ENCODE measurements around the gene SGMS1. TPM values are rescaled to one million over a fixed set of nuclear protein-coding genes. Genes with fewer than 3 reads are reported as not detected.
A peak's percentile ranks its signal among the peaks of the same experiment; 100 is the strongest.
"Not testable (repeated sequence)": the region's sequence is repeated elsewhere in the genome, so short reads cannot be mapped to it uniquely, and the experiment has no call there.

Gene SGMS1
- total RNA-seq, 1 donor from 2014 or later: 25.6 TPM

DNA sequence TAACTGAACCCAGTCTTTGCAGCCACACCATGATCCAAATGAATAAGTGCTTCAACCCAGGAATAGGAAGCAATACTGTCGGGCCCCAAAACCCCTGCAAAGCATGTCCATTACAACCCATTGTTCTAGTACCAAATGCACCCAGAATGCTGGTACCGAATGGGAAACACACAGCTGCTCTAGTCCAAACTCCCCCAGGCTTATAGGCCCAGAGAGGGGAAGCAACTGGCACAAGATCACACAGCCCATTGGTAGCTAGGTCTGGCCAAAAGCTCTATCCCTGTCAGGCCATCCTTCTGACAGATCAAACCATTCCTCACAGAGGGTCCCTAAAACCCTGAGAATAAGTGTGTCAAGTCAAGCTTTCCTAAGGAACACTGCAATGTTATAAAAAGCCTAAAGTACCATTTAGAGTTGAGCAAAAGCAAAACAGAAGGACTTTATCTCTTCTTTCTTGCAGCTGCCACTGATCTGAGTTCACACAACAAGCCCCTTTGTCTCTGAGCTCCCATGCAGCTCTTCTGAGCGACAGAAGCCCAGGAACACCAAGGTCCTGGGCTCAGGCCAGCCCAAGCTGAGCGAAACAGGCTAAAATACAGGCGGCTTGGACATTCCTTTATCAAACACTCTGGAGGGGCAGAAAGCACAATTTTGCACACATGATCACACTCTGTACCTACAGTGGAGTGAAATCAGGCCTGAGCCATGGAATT lies 116.7 kb downstream of the SGMS1 start:
- Histone ChIP-seq H3K27me3 (ENCODE audit: insufficient read depth, low read length) (no peaks in the 10 kb centered on the region), H3K4me3 (ENCODE audit: insufficient read depth, low read depth, low read length) (no peak overlapping the region), H3K36me3 (ENCODE audit: insufficient read depth, low read length) (no peaks in the 10 kb centered on the region), H3K9ac (ENCODE audit: low read length) (no peak overlapping the region), H3K9me3 (ENCODE audit: insufficient read depth, low read depth, low read length) (no peaks in the 10 kb centered on the region), H4K20me1 (ENCODE audit: insufficient read depth, low read length) (peaks cover 23% of the 10 kb centered on the region), H3K4me1 (ENCODE audit: insufficient read depth, low read length) (no peaks in the 10 kb centered on the region), H2AFZ (ENCODE audit: low read depth, low read length) (no peak overlapping the region), H3K27ac (ENCODE audit: low read depth, low read length) (no peak overlapping the region), H3K4me2 (ENCODE audit: low read length) (no peak overlapping the region), H3K79me2 (ENCODE audit: insufficient read depth, low read length) (no peaks in the 10 kb centered on the region)
- TF ChIP-seq, protein P1, sequence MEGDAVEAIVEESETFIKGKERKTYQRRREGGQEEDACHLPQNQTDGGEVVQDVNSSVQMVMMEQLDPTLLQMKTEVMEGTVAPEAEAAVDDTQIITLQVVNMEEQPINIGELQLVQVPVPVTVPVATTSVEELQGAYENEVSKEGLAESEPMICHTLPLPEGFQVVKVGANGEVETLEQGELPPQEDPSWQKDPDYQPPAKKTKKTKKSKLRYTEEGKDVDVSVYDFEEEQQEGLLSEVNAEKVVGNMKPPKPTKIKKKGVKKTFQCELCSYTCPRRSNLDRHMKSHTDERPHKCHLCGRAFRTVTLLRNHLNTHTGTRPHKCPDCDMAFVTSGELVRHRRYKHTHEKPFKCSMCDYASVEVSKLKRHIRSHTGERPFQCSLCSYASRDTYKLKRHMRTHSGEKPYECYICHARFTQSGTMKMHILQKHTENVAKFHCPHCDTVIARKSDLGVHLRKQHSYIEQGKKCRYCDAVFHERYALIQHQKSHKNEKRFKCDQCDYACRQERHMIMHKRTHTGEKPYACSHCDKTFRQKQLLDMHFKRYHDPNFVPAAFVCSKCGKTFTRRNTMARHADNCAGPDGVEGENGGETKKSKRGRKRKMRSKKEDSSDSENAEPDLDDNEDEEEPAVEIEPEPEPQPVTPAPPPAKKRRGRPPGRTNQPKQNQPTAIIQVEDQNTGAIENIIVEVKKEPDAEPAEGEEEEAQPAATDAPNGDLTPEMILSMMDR (IDR thresholded peaks at IDR 0.05; ENCODE audit: insufficient read depth, low read depth, low read length): no peak
- no peak for TF ChIP-seq EZH2 (IDR thresholded peaks at IDR 0.05; ENCODE audit: insufficient read depth, low read length)
- H3K27ac Mint-ChIP-seq (ENCODE audit: unreplicated experiment): no peak overlapping the region
- no peaks in the 10 kb centered on the region for H3K9me3 Mint-ChIP-seq (ENCODE audit: unreplicated experiment)
- no peaks in the 10 kb centered on the region for H3K27me3 Mint-ChIP-seq (ENCODE audit: low read depth, unreplicated experiment)
- H3K36me3 Mint-ChIP-seq (ENCODE audit: low read depth, unreplicated experiment): no peaks in the 10 kb centered on the region
- FAIRE-seq (no peak), DNase-seq (ENCODE audit: low read depth) (no peak)
- H3K4me1 Mint-ChIP-seq (ENCODE audit: low read depth, unreplicated experiment): peaks cover 15% of the 10 kb centered on the region
- no peak overlapping the region for H3K4me3 Mint-ChIP-seq (ENCODE audit: unreplicated experiment)

DNA sequence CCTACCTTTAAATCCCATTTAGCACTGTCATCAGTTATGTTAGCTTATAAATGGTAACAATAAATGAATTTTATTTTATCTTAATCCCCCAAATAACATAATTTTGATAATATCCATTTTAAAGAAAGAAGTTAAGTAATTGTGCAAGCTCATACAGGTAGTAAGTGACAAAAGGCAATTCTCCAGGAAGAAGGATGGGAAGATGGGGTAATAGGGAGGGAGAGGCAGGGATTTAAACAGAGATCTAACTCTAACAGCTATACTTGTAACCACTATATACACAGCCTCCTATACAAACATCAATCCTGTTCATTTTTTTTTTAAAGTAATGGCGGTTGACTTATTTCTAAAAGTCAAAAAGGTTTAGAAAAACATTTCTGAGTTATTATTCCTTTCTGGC lies 119.4 kb downstream of the SGMS1 start:
- FAIRE-seq (no peak), DNase-seq (ENCODE audit: low read depth) (no peak)
- Histone ChIP-seq H3K9ac (ENCODE audit: low read length) (no peak overlapping the region), H3K9me3 (ENCODE audit: insufficient read depth, low read depth, low read length) (no peaks in the 10 kb centered on the region), H3K36me3 (ENCODE audit: insufficient read depth, low read length) (no peaks in the 10 kb centered on the region), H3K27me3 (ENCODE audit: insufficient read depth, low read length) (no peaks in the 10 kb centered on the region), H2AFZ (ENCODE audit: low read depth, low read length) (no peak overlapping the region), H4K20me1 (ENCODE audit: insufficient read depth, low read length) (peaks cover 13% of the 10 kb centered on the region), H3K79me2 (ENCODE audit: insufficient read depth, low read length) (no peaks in the 10 kb centered on the region), H3K4me2 (ENCODE audit: low read length) (no peak overlapping the region), H3K27ac (ENCODE audit: low read depth, low read length) (no peak overlapping the region), H3K4me1 (ENCODE audit: insufficient read depth, low read length) (no peaks in the 10 kb centered on the region), H3K4me3 (ENCODE audit: insufficient read depth, low read depth, low read length) (no peak overlapping the region)
- Mint-ChIP-seq H3K27ac (ENCODE audit: unreplicated experiment) (no peak overlapping the region), H3K4me1 (ENCODE audit: low read depth, unreplicated experiment) (peaks cover 10% of the 10 kb centered on the region), H3K27me3 (ENCODE audit: low read depth, unreplicated experiment) (no peaks in the 10 kb centered on the region), H3K36me3 (ENCODE audit: low read depth, unreplicated experiment) (no peaks in the 10 kb centered on the region), H3K9me3 (ENCODE audit: unreplicated experiment) (no peaks in the 10 kb centered on the region), H3K4me3 (ENCODE audit: unreplicated experiment) (no peak overlapping the region)
- no peak for TF ChIP-seq EZH2 (IDR thresholded peaks at IDR 0.05; ENCODE audit: insufficient read depth, low read length)
- TF ChIP-seq, protein P1 (IDR thresholded peaks at IDR 0.05; ENCODE audit: insufficient read depth, low read depth, low read length): no peak

- TF ChIP-seq, protein P1 (IDR thresholded peaks at IDR 0.05; ENCODE audit: insufficient read depth, low read depth, low read length): no peak
- no peak for TF ChIP-seq EZH2 (IDR thresholded peaks at IDR 0.05; ENCODE audit: insufficient read depth, low read length)
- Histone ChIP-seq H3K4me1 (ENCODE audit: insufficient read depth, low read length) (no peaks in the 10 kb centered on the region), H3K9ac (ENCODE audit: low read length) (no peak overlapping the region), H3K4me2 (ENCODE audit: low read length) (no peak overlapping the region), H3K27me3 (ENCODE audit: insufficient read depth, low read length) (no peaks in the 10 kb centered on the region), H3K79me2 (ENCODE audit: insufficient read depth, low read length) (no peaks in the 10 kb centered on the region), H3K36me3 (ENCODE audit: insufficient read depth, low read length) (no peaks in the 10 kb centered on the region), H3K27ac (ENCODE audit: low read depth, low read length) (no peak overlapping the region), H3K9me3 (ENCODE audit: insufficient read depth, low read depth, low read length) (no peaks in the 10 kb centered on the region), H4K20me1 (ENCODE audit: insufficient read depth, low read length) (peaks cover 13% of the 10 kb centered on the region), H3K4me3 (ENCODE audit: insufficient read depth, low read depth, low read length) (no peak overlapping the region), H2AFZ (ENCODE audit: low read depth, low read length) (no peak overlapping the region)
- Mint-ChIP-seq H3K9me3 (ENCODE audit: unreplicated experiment) (no peaks in the 10 kb centered on the region), H3K4me1 (ENCODE audit: low read depth, unreplicated experiment) (peaks cover 8% of the 10 kb centered on the region), H3K36me3 (ENCODE audit: low read depth, unreplicated experiment) (no peaks in the 10 kb centered on the region), H3K4me3 (ENCODE audit: unreplicated experiment) (no peak overlapping the region), H3K27me3 (ENCODE audit: low read depth, unreplicated experiment) (no peaks in the 10 kb centered on the region), H3K27ac (ENCODE audit: unreplicated experiment) (no peak overlapping the region)
- FAIRE-seq: no peak
- no peak for DNase-seq (ENCODE audit: low read depth)
Measured at GRCh38 chr10:50503661-50504320, 120.0 kb downstream of the SGMS1 start.

DNA sequence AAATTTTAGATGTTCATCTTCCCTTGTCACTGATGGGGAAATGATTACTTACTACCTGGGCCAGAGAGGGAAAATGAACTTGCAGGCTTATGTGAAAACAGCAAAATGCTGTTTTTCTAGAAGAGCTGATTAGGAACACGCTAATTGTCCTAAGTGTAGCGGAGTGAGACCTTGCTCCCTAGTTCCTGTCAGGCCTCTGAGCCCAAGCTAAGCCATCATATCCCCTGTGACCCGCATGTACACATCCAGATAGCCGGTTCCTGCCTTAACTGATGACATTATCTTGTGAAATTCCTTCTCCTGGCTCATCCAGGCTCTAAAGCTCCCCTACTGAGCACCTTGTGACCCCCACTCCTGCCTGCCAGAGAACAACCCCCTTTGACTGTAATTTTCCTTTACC lies 120.6 kb downstream of the SGMS1 start:
- not testable (repeated sequence) for H3K4me1 ChIP-seq (ENCODE audit: insufficient read depth, low read length); H3K9me3 ChIP-seq (ENCODE audit: insufficient read depth, low read depth, low read length); H3K4me2 ChIP-seq (ENCODE audit: low read length); H3K27ac Mint-ChIP-seq (ENCODE audit: unreplicated experiment); H3K4me1 Mint-ChIP-seq (ENCODE audit: low read depth, unreplicated experiment); H3K36me3 Mint-ChIP-seq (ENCODE audit: low read depth, unreplicated experiment); H3K4me3 ChIP-seq (ENCODE audit: insufficient read depth, low read depth, low read length); H3K9ac ChIP-seq (ENCODE audit: low read length); H3K27me3 ChIP-seq (ENCODE audit: insufficient read depth, low read length); H3K4me3 Mint-ChIP-seq (ENCODE audit: unreplicated experiment); H3K27ac ChIP-seq (ENCODE audit: low read depth, low read length); H3K79me2 ChIP-seq (ENCODE audit: insufficient read depth, low read length); H3K9me3 Mint-ChIP-seq (ENCODE audit: unreplicated experiment); H2AFZ ChIP-seq (ENCODE audit: low read depth, low read length); DNase-seq (ENCODE audit: low read depth); H3K27me3 Mint-ChIP-seq (ENCODE audit: low read depth, unreplicated experiment); H3K36me3 ChIP-seq (ENCODE audit: insufficient read depth, low read length)
- peaks cover 13% of the 10 kb centered on the region for H4K20me1 ChIP-seq (ENCODE audit: insufficient read depth, low read length)
- FAIRE-seq: peak; percentile 9
